GM12874 (cell line): ENCODE results near the gene KLF7.

ENCODE experiments used
- TF ChIP-seq, protein P1 (sequence below): IDR thresholded peaks from 2 replicates; pipeline ENCODE4 v1.5.1; 2011; ENCODE audit warnings: low read depth, mild to moderate bottlenecking, control low read depth, low read length, moderate library complexity; ENCODE audit not compliant: insufficient read depth

The KLF7 gene

GRCh38 chr2:207032490-207032889 is 133.3 kb downstream of the KLF7 start:
- TF ChIP-seq, protein P1, sequence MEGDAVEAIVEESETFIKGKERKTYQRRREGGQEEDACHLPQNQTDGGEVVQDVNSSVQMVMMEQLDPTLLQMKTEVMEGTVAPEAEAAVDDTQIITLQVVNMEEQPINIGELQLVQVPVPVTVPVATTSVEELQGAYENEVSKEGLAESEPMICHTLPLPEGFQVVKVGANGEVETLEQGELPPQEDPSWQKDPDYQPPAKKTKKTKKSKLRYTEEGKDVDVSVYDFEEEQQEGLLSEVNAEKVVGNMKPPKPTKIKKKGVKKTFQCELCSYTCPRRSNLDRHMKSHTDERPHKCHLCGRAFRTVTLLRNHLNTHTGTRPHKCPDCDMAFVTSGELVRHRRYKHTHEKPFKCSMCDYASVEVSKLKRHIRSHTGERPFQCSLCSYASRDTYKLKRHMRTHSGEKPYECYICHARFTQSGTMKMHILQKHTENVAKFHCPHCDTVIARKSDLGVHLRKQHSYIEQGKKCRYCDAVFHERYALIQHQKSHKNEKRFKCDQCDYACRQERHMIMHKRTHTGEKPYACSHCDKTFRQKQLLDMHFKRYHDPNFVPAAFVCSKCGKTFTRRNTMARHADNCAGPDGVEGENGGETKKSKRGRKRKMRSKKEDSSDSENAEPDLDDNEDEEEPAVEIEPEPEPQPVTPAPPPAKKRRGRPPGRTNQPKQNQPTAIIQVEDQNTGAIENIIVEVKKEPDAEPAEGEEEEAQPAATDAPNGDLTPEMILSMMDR = no peak
